Measurements from ENCODE around the gene SAPCD1.

The SAPCD1 gene

GRCh38 chr6:31752739-31753319, 9.6 kb upstream of the SAPCD1 start:
- ATAC-seq, result no peak

- no peak for ATAC-seq
Measured at GRCh38 chr6:31758281-31758680, 4.2 kb upstream of the SAPCD1 start.

GRCh38 chr6:31760790-31761189, 1.7 kb upstream of the SAPCD1 start:
- no peak for ATAC-seq

- ATAC-seq, result no peak
Measured at GRCh38 chr6:31761343-31761742, 1.1 kb upstream of the SAPCD1 start.

GRCh38 chr6:31762878-31763618, 592 bp downstream of the SAPCD1 start:
- ATAC-seq, result no peak

GRCh38 chr6:31763619-31763940, 1.1 kb downstream of the SAPCD1 start:
- no peak for ATAC-seq

- ATAC-seq, result no peak
Measured at GRCh38 chr6:31764198-31764597, 1.7 kb downstream of the SAPCD1 start.

GRCh38 chr6:31765559-31765909, 3.1 kb downstream of the SAPCD1 start:
- no peak for ATAC-seq

GRCh38 chr6:31765910-31766794, 3.7 kb downstream of the SAPCD1 start:
- ATAC-seq, result no peak

GRCh38 chr6:31767096-31767645, 4.7 kb downstream of the SAPCD1 start:
- ATAC-seq, result no peak

- no peak for ATAC-seq
Measured at GRCh38 chr6:31768363-31769257, 6.2 kb downstream of the SAPCD1 start.

GRCh38 chr6:31769684-31770371, 7.4 kb downstream of the SAPCD1 start:
- ATAC-seq, result peak; percentile 79 to 85

GRCh38 chr6:31770860-31771259, 8.4 kb downstream of the SAPCD1 start:
- ATAC-seq, result no peak

- peak; percentile 31 to 50 for ATAC-seq
Measured at GRCh38 chr6:31771992-31772358, 9.5 kb downstream of the SAPCD1 start.

GRCh38 chr6:31775184-31775583, 12.7 kb downstream of the SAPCD1 start:
- no peak for ATAC-seq

GRCh38 chr6:31775633-31776484, 13.4 kb downstream of the SAPCD1 start:
- ATAC-seq, result no peak

- ATAC-seq, result peak in 1 of 2 donors; percentile 2
Measured at GRCh38 chr6:31776485-31776988, 14.1 kb downstream of the SAPCD1 start.

- peak; percentile 90 to 92 for ATAC-seq
Measured at GRCh38 chr6:31776989-31777666, 14.7 kb downstream of the SAPCD1 start, which contains the start of gene VWA7. Gene VWA7 (minus strand): TSS chr6:31777328. CDS start chr6:31776779, 549 bp downstream.

GRCh38 chr6:31777667-31778050, 15.2 kb downstream of the SAPCD1 start:
- ATAC-seq, result no peak

GRCh38 chr6:31778193-31778592, 15.7 kb downstream of the SAPCD1 start:
- ATAC-seq, result no peak

All from activated CD4-positive, CD25-positive, alpha-beta regulatory T cell treated with anti-CD3 and anti-CD28 coated beads, Interleukin-2, amount 50 U/mL, for 24 hours (primary cell).